ENCODE measurements around the gene ATRX. TPM values are rescaled to one million over a fixed set of nuclear protein-coding genes. Genes with fewer than 3 reads are reported as not detected.
"Not testable (repeated sequence)": the region's sequence is repeated elsewhere in the genome, so short reads cannot be mapped to it uniquely, and the experiment has no call there.

ATRX gene
- total RNA-seq, 2 donors from 2014 or later = 89.2 to 94.2 TPM

- DNase-seq (ENCODE audit: low spot score) = no peak
- intact Hi-C loops (cut with DNase I) = no loop called here
Measured at GRCh38 chrX:77528034-77528433, 258.0 kb downstream of the ATRX start.

GRCh38 chrX:77527233-77528001 lies 258.6 kb downstream of the ATRX start:
- DNase-seq (ENCODE audit: low spot score) = peak; percentile 80
- intact Hi-C loops (cut with DNase I) = no loop called here

- no peak for DNase-seq (ENCODE audit: low spot score)
- intact Hi-C loops (cut with DNase I) = loop anchor here in 1 of 2 donors (10.0 kb wide), 1 partner anchor 315 kb away; no protein-coding TSS in a partner anchor
Measured at GRCh38 chrX:77519765-77520164, 266.3 kb downstream of the ATRX start.

GRCh38 chrX:77514177-77514576 lies 271.8 kb downstream of the ATRX start:
- intact Hi-C loops (cut with DNase I) = loop anchor here in 1 of 2 donors (10.0 kb wide), 1 partner anchor 321 kb away; no protein-coding TSS in a partner anchor
- no peak for DNase-seq (ENCODE audit: low spot score)

- intact Hi-C loops (cut with DNase I) = loop anchor here in 1 of 2 donors (10.0 kb wide), 1 partner anchor 325 kb away; no protein-coding TSS in a partner anchor
- no peak for DNase-seq (ENCODE audit: low spot score)
Measured at GRCh38 chrX:77510007-77510406, 276.0 kb downstream of the ATRX start.

- DNase-seq (ENCODE audit: low spot score) = no peak
- intact Hi-C loops (cut with DNase I) = no loop called here
Measured at GRCh38 chrX:77505227-77505626, 280.8 kb downstream of the ATRX start.

GRCh38 chrX:77502951-77503525 lies 283.0 kb downstream of the ATRX start:
- intact Hi-C loops (cut with DNase I) = no loop called here
- DNase-seq (ENCODE audit: low spot score) = no peak

GRCh38 chrX:77500164-77500563 lies 285.9 kb downstream of the ATRX start:
- DNase-seq (ENCODE audit: low spot score); intact Hi-C loops (cut with DNase I): not testable (repeated sequence)

- DNase-seq (ENCODE audit: low spot score) = no peak
- intact Hi-C loops (cut with DNase I) = no loop called here
Measured at GRCh38 chrX:77493677-77494553, 292.1 kb downstream of the ATRX start.

- intact Hi-C loops (cut with DNase I) = no loop called here
- DNase-seq (ENCODE audit: low spot score) = no peak
Measured at GRCh38 chrX:77484045-77484444, 302.0 kb downstream of the ATRX start.

GRCh38 chrX:77455437-77455836 lies 330.6 kb downstream of the ATRX start:
- DNase-seq (ENCODE audit: low spot score) = no peak
- intact Hi-C loops (cut with DNase I) = no loop called here

Other genes starting within 250 kb of the ATRX start
- 10 to 100 TPM; 46.3 to 58.1 TPM for gene MAGT1, start 109.2 kb upstream of the ATRX start, total RNA-seq
- gene COX7B, start 113.3 kb upstream of the ATRX start, total RNA-seq = 100 to 1,000 TPM; 276 to 335 TPM
- gene ATP7A, start 124.5 kb upstream of the ATRX start, total RNA-seq = 10 to 100 TPM; 10.8 to 11.9 TPM
- not detected for gene PGAM4, start 183.4 kb upstream of the ATRX start, total RNA-seq

Data from posterior vena cava (tissue), 2 donors.